OCI-LY3 (cell line): Measurements from ENCODE around the gene TARDBP.
A peak's percentile ranks its signal among the peaks of the same experiment; 100 is the strongest.

Experiments used
- H2AFZ ChIP-seq: fragments of 200-600, 300-600 bp; shearing (Covaris generic); 2 replicates; pipeline ENCODE4 v1.6.0; 2014; ENCODE audit warnings: antibody characterized with exemption, low read depth, low read length
- H3K27ac ChIP-seq: fragments of 200-600, 300-600 bp; sonication (generic); 2 replicates; pipeline ENCODE4 v1.5.1; 2014; ENCODE audit warnings: mild to moderate bottlenecking, low read length, moderate library complexity, mixed read lengths
- H3K27me3 ChIP-seq: fragments of 200-600, 300-600 bp; sonication (generic); 2 replicates; pipeline ENCODE4 v1.6.1; 2014; ENCODE audit warnings: low read depth, low read length, mixed read lengths
- H3K36me3 ChIP-seq: fragments of 200-600, 300-600 bp; sonication (generic); replicated peaks from 2 replicates; pipeline ENCODE3; 2014; ENCODE audit warnings: low read depth, low read length, mixed read lengths
- H3K4me1 ChIP-seq: fragments of 300-600, 200-600 bp; sonication (generic); 2 replicates; pipeline ENCODE4 v1.6.1; 2014; ENCODE audit warnings: low read length, mixed read lengths
- H3K4me2 ChIP-seq: fragments of 200-600, 300-600 bp; sonication (generic); 2 replicates; pipeline ENCODE4 v1.6.1; 2014; ENCODE audit warnings: low read length, mixed read lengths
- H3K4me3 ChIP-seq: fragments of 300-600, 200-600 bp; sonication (generic); 2 replicates; pipeline ENCODE4 v1.5.1; 2014; ENCODE audit warnings: antibody characterized with exemption, mild to moderate bottlenecking, low read length, moderate library complexity
- H3K79me2 ChIP-seq: fragments of 300-600, 200-600 bp; shearing (Covaris generic); 2 replicates; pipeline ENCODE4 v1.6.1; 2014; ENCODE audit warnings: mild to moderate bottlenecking, low read length, mixed read lengths
- H3K9ac ChIP-seq: fragments of 300-600, 200-600 bp; shearing (Covaris generic); 2 replicates; pipeline ENCODE4 v1.6.0; 2014; ENCODE audit warnings: mild to moderate bottlenecking, low read length, moderate library complexity
- H3K9me3 ChIP-seq: fragments of 200-600, 300-600 bp; shearing (Covaris generic); 2 replicates; pipeline ENCODE4 v1.6.1; 2014; ENCODE audit warnings: low read length, mixed read lengths; ENCODE audit not compliant: insufficient read depth
- H4K20me1 ChIP-seq: fragments of 200-600, 300-600 bp; sonication (generic); 2 replicates; pipeline ENCODE4 v1.6.1; 2016; ENCODE audit warnings: low read length, mixed read lengths; ENCODE audit not compliant: insufficient read depth
- CTCF ChIP-seq: fragments of 200-600, 300-600 bp; sonication (generic); IDR thresholded peaks from 2 replicates; pipeline ENCODE4 v1.5.1; 2014; ENCODE audit warnings: antibody characterized with exemption, low read length, low read depth
- EZH2phosphoT487 ChIP-seq: fragments of 200-600 bp; shearing (Covaris generic); IDR thresholded peaks from 2 replicates; pipeline ENCODE4 v1.6.1; 2018; ENCODE audit warnings: antibody characterized with exemption, mixed run types, low read depth

The TARDBP gene

GRCh38 chr1:11012260-11013159 lies at the start of gene TARDBP:
TSS of gene TARDBP (plus strand) at chr1:11012654. CDS start at chr1:11013728, 1,074 bp downstream.
- H3K4me2 ChIP-seq = peak within 1 kb of the TSS; percentile 90
- H4K20me1 ChIP-seq = peaks cover 17% of the 10 kb centered on the region
- peak within 1 kb of the TSS; percentile 92 for H2AFZ ChIP-seq
- TF ChIP-seq EZH2phosphoT487 = no peak
- no peak for TF ChIP-seq CTCF
- peaks cover 11% of the 10 kb centered on the region for H3K4me1 ChIP-seq
- no peaks in the 10 kb centered on the region for H3K9me3 ChIP-seq
- peak within 1 kb of the TSS; percentile 80 for H3K9ac ChIP-seq
- H3K27ac ChIP-seq = peak within 1 kb of the TSS; percentile 61
- H3K79me2 ChIP-seq = peaks cover 28% of the 10 kb centered on the region
- no peaks in the 10 kb centered on the region for H3K27me3 ChIP-seq
- H3K4me3 ChIP-seq = peak within 1 kb of the TSS; percentile 92
- peaks cover 23% of the 10 kb centered on the region for H3K36me3 ChIP-seq

GRCh38 chr1:10965546-10966226 lies 46.8 kb upstream of the TARDBP start:
- peaks cover 48% of the 10 kb centered on the region for H3K4me1 ChIP-seq
- H3K79me2 ChIP-seq = no peaks in the 10 kb centered on the region
- H2AFZ ChIP-seq = no peak overlapping the region
- peaks cover 32% of the 10 kb centered on the region for H3K27me3 ChIP-seq
- peak overlapping the region; percentile 75 for H3K4me2 ChIP-seq
- no peaks in the 10 kb centered on the region for H3K9me3 ChIP-seq
- no peaks in the 10 kb centered on the region; the same call in 1 of the 2 replicates for H4K20me1 ChIP-seq
- H3K36me3 ChIP-seq = no peaks in the 10 kb centered on the region
- no peak for TF ChIP-seq CTCF
- no peak for TF ChIP-seq EZH2phosphoT487
- peak overlapping the region; percentile 57 for H3K4me3 ChIP-seq
- H3K27ac ChIP-seq = no peak overlapping the region
- 0 out of 2 replicates have a peak overlapping the region, but pooled peaks have one; percentile 6 for H3K9ac ChIP-seq

GRCh38 chr1:10967090-10967489 lies 45.4 kb upstream of the TARDBP start:
- TF ChIP-seq EZH2phosphoT487 (no peak), CTCF (no peak)

GRCh38 chr1:10968411-10968826 lies 44.0 kb upstream of the TARDBP start:
- Histone ChIP-seq H3K9me3 (no peaks in the 10 kb centered on the region), H2AFZ (no peak overlapping the region), H4K20me1 (no peaks in the 10 kb centered on the region), H3K36me3 (no peaks in the 10 kb centered on the region), H3K4me3 (peak overlapping the region; percentile 72), H3K27me3 (peaks cover 20% of the 10 kb centered on the region), H3K9ac (no peak overlapping the region), H3K27ac (no peak overlapping the region), H3K4me1 (peaks cover 46% of the 10 kb centered on the region), H3K79me2 (no peaks in the 10 kb centered on the region), H3K4me2 (peak overlapping the region; percentile 99)
- TF ChIP-seq CTCF (no peak), EZH2phosphoT487 (0 out of 2 replicates have a peak, but pooled peaks have one; percentile 46)

More at GRCh38 chr1:10967090-10967489, 45.4 kb upstream of the TARDBP start:
- Histone ChIP-seq H3K9me3 (no peaks in the 10 kb centered on the region), H3K36me3 (no peaks in the 10 kb centered on the region), H3K27ac (no peak overlapping the region), H3K27me3 (peaks cover 26% of the 10 kb centered on the region), H4K20me1 (no peaks in the 10 kb centered on the region), H3K4me1 (peaks cover 46% of the 10 kb centered on the region), H3K4me3 (no peak overlapping the region), H2AFZ (no peak overlapping the region), H3K4me2 (no peak overlapping the region), H3K79me2 (no peaks in the 10 kb centered on the region), H3K9ac (no peak overlapping the region)
